HG03108 (cell line): ENCODE measurements around the gene TCF12.
"Not testable (repeated sequence)": the region's sequence is repeated elsewhere in the genome, so short reads cannot be mapped to it uniquely, and the experiment has no call there.

Experiments used
- ATAC-seq: cut with Tn5 transposase; IDR thresholded peaks from one replicate; pipeline ENCODE4 v1.9.1; 2021; ENCODE audit warnings: moderate library complexity; ENCODE audit not compliant: unreplicated experiment

The TCF12 gene

DNA sequence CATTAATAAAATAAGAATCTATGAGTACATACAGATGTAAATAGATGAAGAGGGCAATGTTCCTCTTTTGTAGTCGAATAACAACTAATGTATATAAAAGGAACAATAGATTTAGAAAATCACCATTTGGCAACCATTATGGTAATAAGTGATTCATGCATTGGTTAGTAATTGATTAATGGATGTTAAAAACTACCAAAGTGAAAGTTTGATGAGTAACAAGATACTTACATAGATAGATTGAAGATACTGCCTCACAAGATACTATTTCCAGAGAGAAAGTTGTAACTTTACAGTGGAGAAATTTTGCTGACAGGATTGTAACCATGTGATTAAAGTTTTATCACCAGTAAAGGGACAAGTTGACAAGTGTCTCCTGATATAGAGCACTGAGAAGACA, 55.0 kb downstream of the TCF12 start:
- ATAC-seq: no peak

GRCh38 chr15:56977232-56977631, 58.8 kb downstream of the TCF12 start:
- no peak for ATAC-seq

- no peak for ATAC-seq
These were observed 60.6 kb downstream of the TCF12 start for GRCh38 chr15:56978898-56979662.

DNA sequence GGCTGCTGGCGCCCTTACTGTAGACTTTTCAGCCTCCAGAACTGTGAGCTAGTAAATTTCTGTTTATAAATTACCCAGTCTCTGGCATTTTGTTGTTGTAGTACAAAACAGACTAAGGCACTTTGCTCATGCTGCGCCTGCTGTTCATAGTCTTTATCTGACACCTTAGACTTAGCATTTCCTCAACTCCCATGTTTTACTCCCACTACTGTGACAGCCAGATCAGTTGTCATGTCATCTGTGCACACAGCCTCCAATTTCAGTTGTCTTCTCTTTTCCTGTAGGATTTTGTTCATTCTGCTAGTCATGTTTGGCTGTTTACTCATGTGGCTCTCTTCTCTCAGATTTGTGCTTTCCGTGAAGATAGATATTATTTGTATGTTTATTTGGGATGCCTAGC, 62.0 kb downstream of the TCF12 start:
- ATAC-seq: no peak

- no peak for ATAC-seq
These were observed 62.7 kb downstream of the TCF12 start for GRCh38 chr15:56981160-56981559.

GRCh38 chr15:56982987-56983386, 64.5 kb downstream of the TCF12 start:
- no peak for ATAC-seq

- ATAC-seq: no peak
These were observed 66.4 kb downstream of the TCF12 start for GRCh38 chr15:56984681-56985481.

DNA sequence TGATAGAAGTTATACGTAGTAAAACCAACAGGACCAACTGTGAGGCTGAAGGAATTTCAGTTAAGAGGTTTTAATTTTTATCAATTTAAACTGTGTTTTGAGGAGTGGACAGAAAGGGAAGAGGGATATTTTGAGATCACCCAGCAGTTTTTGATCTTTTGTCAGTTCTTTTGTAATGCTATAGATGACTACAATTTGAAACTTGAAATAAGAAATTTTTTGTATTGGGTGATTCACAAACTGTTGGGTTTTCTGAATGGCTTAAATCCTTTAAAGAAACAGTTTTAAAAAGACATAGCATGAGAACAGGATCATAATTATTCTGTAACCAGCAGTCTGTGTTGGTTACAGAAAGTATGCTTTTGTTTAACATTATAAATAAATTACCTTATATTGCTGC, 67.4 kb downstream of the TCF12 start:
- no peak for ATAC-seq

- no peak for ATAC-seq
These were observed 68.8 kb downstream of the TCF12 start for GRCh38 chr15:56987286-56987685.

DNA sequence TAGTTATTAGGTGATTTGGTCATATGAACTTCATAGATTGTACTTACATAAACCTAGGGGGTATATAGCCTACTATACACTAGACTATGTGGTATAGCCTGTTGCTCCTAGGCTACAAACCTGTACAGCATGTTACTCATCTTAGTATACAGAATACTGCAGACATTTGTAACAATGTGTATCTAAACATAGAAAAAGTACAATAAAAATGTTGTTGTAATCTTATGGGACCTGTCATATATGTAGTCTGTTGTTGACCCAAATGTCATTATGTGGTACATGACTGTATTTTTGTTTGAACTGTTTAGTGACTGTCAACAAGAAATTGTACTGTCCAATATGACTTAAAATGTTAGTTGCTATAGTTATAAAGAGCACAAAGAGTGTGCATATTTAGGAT, 69.8 kb downstream of the TCF12 start:
- ATAC-seq: no peak

GRCh38 chr15:56989411-56989924, 71.0 kb downstream of the TCF12 start:
- no peak for ATAC-seq

- no peak for ATAC-seq
These were observed 72.6 kb downstream of the TCF12 start for GRCh38 chr15:56991017-56991416.

- no peak for ATAC-seq
These were observed 74.3 kb downstream of the TCF12 start for GRCh38 chr15:56992725-56993124.

DNA sequence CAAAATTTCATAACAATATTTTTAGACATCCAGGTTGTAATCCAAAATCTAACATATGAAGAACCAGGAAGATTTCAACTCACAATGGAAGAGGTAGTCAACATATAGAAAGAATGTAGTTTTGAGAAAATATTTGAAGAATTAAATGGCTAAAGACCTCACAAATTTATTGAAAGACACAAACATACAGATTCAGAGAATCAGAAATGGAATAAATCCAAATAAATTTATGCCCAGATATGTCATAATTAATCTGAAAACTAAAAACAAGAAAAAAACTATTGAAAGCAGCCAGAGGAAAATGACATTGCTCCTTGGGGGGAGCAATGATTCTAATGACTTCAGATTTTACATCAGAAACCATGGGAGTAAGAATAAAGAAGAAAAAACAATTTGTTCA, 75.8 kb downstream of the TCF12 start:
- ATAC-seq: no peak

- no peak for ATAC-seq
These were observed 77.6 kb downstream of the TCF12 start for GRCh38 chr15:56996093-56996492.

DNA sequence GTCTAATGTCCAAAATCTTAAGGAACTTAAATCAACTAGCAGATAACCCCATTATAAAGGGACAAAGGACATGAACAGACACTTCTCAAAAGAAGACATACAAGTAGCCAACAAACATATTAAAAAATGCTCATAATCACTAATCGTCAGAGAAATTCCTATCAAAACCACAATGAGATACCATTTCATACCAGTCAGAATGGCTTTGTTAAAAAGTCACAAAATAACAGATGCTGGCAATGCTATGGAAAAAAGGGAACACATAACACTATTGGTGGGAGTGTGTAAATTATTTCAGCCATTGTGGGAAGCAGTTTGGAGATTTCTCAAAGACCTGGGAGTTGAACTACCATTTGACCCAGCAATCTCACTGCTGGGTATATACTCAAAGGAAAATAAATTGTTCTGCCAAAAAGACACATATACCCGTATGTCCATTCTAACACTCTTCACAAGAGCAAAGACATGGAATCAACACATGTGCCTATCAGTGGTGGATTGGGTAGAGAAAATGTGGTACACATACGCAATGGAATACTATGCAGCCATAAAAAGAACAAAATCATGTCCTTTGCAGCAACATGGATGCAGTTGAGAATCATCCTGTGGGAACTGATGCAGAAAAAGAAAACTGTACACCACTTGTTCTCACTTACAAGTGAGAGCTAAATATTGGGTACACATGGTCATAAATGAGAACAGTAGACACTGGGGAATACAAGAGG, 78.5 kb downstream of the TCF12 start:
- ATAC-seq: no peak

- ATAC-seq: no peak
These were observed 85.0 kb downstream of the TCF12 start for GRCh38 chr15:57003418-57003817.

GRCh38 chr15:57005244-57005643, 86.8 kb downstream of the TCF12 start:
- no peak for ATAC-seq

GRCh38 chr15:57007797-57008196, 89.4 kb downstream of the TCF12 start:
- not testable (repeated sequence) for ATAC-seq

GRCh38 chr15:57010724-57011123, 92.3 kb downstream of the TCF12 start:
- ATAC-seq: no peak

GRCh38 chr15:57012556-57012955, 94.1 kb downstream of the TCF12 start:
- no peak for ATAC-seq
